ENCODE measurements around the gene PITX2.

Gene PITX2

DNA sequence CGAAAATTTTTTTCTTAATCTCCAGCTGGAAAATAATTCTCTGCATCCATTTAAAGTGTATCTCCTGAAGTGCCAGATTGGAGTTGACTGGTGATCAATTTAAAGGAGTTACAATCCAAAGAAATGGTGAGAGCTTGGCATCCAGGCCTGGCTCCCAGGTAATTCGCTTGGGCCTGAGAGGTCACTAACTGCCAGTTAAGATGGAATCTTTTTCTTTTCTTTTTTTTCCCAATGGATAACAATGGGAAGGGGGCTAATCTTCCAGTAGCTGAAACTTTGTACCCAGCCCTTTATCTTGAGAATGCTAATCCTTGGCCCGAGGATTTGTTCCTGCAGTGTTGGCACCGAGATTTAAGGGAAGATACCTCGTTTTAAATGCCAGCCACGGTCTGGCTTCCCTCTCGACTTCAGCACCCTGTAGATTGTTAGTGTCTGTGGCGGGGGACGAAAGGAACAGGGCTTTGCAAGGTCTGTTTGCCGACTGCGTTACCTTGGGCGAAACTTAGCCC lies 13.3 kb upstream of the PITX2 start:
- DNase-seq (ENCODE audit: low spot score), result no peak

DNA sequence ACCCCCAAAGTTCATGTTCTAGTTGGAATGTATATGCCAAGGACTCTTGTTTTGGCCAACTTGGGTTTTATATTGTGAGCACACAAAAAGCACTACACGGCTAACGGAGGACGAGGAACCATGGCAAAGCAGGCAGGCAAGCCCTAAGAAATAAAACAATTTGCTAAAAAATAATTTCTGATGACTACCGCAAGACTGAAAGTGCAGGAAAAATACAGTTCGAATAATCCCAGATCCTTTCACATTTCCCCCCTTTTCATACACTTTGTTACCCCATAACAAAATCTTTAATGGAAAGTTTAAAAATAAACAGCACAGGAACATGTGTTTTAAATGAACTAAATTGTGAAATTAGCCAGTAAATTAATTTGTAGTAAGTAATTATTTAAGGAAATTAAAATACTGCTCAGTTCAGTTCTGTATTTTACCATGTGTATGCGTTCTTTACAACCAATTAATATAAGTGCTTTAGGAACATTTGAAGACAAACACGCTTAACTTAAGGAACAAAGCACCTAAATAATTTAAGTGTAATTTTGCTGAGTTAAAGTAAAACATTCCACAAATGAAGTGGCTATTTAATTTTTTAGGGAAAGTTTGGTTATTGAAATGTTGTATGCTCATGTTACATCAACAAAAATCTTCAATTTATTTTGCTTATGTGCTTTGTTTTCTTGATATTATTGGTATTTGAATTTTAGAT lies 12.4 kb upstream of the PITX2 start:
- DNase-seq (ENCODE audit: low spot score), result no peak

GRCh38 chr4:110634350-110635162 lies 11.7 kb upstream of the PITX2 start:
- no peak for DNase-seq (ENCODE audit: low spot score)

GRCh38 chr4:110633358-110634341 lies 10.8 kb upstream of the PITX2 start:
- DNase-seq (ENCODE audit: low spot score), result no peak

GRCh38 chr4:110632506-110633357 lies 9.9 kb upstream of the PITX2 start:
- no peak for DNase-seq (ENCODE audit: low spot score)

DNA sequence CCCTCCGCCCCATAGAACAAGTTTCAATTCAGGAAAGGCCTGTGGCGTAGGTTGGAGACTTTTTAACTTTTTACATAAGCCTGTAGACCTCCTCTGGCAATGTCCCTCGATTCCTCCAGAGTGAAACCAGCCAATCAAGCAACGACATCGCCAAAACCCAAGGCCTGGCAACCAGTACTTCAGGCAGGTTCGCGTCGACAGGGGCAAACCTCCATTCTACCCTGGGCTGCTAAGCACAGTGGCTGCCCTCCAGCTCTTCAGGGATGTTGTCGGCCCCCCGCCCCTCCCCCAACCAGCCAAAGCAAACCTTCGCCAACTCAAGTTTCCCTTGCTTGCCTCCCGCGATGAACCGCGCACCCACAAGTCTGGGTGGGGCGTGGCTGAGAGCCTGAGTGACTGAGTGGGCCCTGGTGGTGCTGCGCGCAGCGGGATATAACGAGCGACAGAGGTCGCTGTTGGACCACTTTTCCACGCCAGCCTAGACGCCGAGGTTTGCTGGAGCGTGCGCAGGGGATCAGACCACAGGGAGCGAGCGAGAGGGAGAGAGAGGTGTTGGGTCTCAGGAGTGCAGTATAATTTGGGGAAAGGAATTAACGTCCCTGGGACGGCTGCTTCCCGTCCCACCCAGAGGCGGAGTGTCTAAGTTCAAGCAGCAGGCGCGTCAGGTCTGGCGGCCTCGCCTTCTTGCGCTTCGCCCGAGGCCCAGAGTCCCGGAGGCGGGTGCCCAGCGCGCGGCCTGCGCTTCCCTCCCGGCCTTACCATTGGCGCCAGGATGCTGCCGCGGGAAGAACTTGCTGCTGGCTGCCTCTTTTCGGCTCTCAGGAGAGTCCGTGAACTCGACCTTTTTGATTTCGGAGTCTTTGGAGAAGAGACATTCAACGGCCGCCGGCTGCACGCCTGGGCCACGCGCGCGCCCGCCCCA lies 9.0 kb upstream of the PITX2 start:
- peak; percentile 85 for DNase-seq (ENCODE audit: low spot score)

GRCh38 chr4:110630688-110631402 lies 8.0 kb upstream of the PITX2 start:
- DNase-seq (ENCODE audit: low spot score), result no peak

DNA sequence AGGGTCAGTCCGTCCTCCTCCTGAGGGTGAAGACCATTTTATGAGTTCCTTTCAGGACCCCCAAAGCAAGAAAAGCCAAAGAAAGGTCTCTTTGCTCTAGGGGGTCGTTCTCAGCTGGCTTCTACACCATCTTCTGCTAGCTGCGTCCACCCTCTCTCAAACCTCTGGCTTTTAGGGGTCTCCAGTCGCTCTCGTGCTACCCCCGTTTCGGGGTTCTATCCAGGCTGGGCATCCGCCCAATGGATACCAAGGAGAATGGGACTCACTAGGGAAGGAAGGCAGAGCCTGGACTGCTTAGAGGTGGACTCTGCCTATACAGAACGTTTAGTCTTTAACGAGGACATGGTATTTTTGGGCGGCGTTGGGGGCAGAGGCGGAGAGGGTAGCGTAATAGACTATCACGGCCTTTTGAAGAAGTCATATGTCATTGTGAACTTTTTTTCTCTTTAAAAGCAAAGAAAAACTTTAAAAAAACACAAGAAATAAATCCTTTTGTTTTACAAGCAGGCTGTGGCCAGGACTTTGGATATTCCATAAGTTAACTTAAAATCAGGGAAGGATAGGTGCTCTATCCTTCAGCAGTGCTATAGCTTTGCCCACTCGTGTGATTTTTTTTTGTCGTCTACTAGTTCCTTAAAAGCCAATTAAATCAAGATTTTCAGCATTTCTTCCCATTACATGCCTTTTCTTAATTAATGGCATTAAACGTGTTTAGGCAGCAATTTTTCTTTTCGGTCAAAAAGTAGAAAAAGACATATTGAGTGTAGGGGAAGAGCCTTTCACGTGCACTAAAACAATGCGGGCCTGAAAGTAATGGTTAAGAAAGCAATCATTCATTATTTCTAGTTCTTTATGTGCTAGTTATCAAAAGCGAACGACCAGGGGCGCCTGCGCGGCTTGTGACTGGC lies 7.2 kb upstream of the PITX2 start:
- no peak for DNase-seq (ENCODE audit: low spot score)

DNA sequence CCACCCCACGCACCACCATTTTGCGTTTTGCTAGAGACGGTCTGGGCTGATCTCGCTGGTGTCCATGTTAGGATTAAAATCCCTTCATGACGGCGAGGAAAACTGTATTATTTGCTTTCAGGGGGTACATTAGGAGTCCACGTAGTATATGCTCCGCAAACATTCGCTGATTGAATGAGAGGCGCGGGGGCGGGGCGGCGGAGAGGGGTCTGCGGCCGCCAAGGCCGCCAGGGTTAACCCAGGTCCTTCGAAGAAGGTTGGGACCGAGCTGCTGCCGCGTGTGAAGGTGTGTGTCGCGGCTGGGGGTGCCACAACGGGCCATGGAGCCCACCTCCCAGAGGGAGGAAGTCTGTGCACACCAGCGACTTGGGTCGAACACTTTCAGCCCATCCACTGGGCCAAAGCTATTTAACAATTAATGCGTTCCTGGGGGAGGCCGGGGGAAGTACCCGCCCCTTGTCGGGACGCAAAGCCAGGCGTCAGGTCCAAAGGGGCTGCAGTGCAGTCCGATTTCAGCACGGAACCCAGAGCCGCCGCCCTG lies 6.4 kb upstream of the PITX2 start:
- no peak for DNase-seq (ENCODE audit: low spot score)

GRCh38 chr4:110628663-110629213 lies 5.9 kb upstream of the PITX2 start:
- no peak for DNase-seq (ENCODE audit: low spot score)

- no peak for DNase-seq (ENCODE audit: low spot score)
Measured at GRCh38 chr4:110627977-110628662, 5.2 kb upstream of the PITX2 start.

DNA sequence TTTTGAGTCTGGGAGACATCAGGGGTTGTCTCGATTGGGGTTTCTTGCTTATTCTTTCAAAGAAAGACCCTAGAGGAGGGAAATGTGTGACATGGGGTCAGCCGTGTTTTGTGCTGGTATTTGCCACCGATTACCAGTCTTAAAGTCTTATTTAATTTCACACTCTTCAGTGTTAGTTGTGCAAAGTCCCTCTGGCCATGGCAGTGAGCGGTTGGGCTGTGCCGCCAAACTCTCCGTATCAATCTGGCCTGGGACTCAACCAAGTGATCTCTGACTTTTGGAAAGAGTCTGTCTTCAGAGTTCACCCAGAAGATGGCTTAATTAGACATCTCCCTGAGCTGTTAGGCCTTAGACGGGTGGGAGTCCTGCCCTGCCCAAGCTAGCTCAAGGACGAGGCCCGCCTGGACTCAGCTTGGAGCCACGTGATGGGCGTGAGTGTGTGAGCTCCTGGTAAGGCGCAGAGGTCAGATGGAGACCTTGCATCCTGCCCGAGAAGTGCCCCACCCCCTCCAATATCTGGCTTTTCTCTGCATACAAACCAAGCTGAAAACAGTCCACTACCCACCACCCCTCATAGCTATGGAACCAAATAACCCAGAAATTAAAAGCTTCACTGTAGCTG lies 3.8 kb upstream of the PITX2 start:
- DNase-seq (ENCODE audit: low spot score), result no peak

GRCh38 chr4:110625576-110626257 lies 2.8 kb upstream of the PITX2 start:
- DNase-seq (ENCODE audit: low spot score), result no peak

- DNase-seq (ENCODE audit: low spot score), result no peak
Measured at GRCh38 chr4:110624904-110625494, 2.1 kb upstream of the PITX2 start.

DNA sequence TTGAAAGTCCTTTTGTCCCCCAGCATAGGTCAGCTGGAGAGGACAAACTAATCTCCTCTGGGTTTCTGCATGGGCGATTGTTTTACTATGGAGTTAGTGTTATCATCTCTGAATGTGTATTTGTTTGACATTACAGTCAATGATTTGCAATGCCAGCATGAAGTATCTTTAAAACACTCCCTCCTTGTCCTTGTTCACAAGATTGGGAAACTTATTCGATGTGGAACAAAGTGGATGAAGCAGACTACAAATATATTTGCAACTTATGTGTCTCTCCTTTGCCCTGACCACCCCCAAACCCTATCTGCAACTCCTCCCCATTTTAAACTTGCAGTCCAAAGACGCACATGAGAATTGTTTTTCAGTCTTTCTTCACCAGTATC lies 1.5 kb upstream of the PITX2 start:
- no peak for DNase-seq (ENCODE audit: low spot score)

All from hepatic stellate cell (primary cell).